Thyroid gland (tissue), 4 donors: ENCODE data around the gene CNTROB.

ENCODE experiments used
- CTCF ChIP-seq, 6 experiments: fragments of 200-600 bp in 3 of 6; fragments of 450-650 bp in 3 of 6; sonication (generic) in 3 of 6; IDR thresholded peaks; one replicate each; pipeline ENCODE4 v1.5.1; 2016 to 2019; ENCODE audit warnings: antibody characterized with exemption in 6 of 6, mild to moderate bottlenecking in 2 of 6, inconsistent platforms in 1 of 6, moderate library complexity in 1 of 6
- POLR2A ChIP-seq, 2 donors: fragments of 450-650 bp; IDR thresholded peaks; one replicate each; pipeline ENCODE4 v1.6.1; 2017; ENCODE audit warnings: antibody characterized with exemption in 2 of 2, mild to moderate bottlenecking in 2 of 2, moderate library complexity in 1 of 2

- no peak for TF ChIP-seq CTCF (IDR thresholded peaks at IDR 0.05)
- no peak for TF ChIP-seq POLR2A (IDR thresholded peaks at IDR 0.05)
Measured at GRCh38 chr17:7946441-7946840, 14.4 kb downstream of the CNTROB start.
